Dermis blood vessel endothelial cell (primary cell): Measurements from ENCODE around the gene C9orf72. TPM values are rescaled to one million over a fixed set of nuclear protein-coding genes. Genes with fewer than 3 reads are reported as not detected.
"Not testable (repeated sequence)": the region's sequence is repeated elsewhere in the genome, so short reads cannot be mapped to it uniquely, and the experiment has no call there.

Experiments
- DNase-seq: peaks from one replicate; pipeline ENCODE4 v3.0.0; 2010
- total RNA-seq: library from RNA; depleted of rRNA; stranded (reverse); fragments of >200 nt; gene quantifications from 2 replicates; pipeline ENCODE4 v1.2.3, GENCODE V29; 2014

The C9orf72 gene, protein sequence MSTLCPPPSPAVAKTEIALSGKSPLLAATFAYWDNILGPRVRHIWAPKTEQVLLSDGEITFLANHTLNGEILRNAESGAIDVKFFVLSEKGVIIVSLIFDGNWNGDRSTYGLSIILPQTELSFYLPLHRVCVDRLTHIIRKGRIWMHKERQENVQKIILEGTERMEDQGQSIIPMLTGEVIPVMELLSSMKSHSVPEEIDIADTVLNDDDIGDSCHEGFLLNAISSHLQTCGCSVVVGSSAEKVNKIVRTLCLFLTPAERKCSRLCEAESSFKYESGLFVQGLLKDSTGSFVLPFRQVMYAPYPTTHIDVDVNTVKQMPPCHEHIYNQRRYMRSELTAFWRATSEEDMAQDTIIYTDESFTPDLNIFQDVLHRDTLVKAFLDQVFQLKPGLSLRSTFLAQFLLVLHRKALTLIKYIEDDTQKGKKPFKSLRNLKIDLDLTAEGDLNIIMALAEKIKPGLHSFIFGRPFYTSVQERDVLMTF
- total RNA-seq, result 8.6 and 10.9 TPM in 2 replicates

DNA sequence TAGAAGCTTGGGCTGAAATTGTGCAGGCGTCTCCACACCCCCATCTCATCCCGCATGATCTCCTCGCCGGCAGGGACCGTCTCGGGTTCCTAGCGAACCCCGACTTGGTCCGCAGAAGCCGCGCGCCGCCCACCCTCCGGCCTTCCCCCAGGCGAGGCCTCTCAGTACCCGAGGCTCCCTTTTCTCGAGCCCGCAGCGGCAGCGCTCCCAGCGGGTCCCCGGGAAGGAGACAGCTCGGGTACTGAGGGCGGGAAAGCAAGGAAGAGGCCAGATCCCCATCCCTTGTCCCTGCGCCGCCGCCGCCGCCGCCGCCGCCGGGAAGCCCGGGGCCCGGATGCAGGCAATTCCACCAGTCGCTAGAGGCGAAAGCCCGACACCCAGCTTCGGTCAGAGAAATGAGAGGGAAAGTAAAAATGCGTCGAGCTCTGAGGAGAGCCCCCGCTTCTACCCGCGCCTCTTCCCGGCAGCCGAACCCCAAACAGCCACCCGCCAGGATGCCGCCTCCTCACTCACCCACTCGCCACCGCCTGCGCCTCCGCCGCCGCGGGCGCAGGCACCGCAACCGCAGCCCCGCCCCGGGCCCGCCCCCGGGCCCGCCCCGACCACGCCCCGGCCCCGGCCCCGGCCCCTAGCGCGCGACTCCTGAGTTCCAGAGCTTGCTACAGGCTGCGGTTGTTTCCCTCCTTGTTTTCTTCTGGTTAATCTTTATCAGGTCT is at the start of gene C9orf72:
Gene C9orf72 (minus strand): TSS at position 564 of the 716 bp plus-strand sequence. CDS start 6,361 bp downstream, outside the sequence.
- no peak for DNase-seq

DNA sequence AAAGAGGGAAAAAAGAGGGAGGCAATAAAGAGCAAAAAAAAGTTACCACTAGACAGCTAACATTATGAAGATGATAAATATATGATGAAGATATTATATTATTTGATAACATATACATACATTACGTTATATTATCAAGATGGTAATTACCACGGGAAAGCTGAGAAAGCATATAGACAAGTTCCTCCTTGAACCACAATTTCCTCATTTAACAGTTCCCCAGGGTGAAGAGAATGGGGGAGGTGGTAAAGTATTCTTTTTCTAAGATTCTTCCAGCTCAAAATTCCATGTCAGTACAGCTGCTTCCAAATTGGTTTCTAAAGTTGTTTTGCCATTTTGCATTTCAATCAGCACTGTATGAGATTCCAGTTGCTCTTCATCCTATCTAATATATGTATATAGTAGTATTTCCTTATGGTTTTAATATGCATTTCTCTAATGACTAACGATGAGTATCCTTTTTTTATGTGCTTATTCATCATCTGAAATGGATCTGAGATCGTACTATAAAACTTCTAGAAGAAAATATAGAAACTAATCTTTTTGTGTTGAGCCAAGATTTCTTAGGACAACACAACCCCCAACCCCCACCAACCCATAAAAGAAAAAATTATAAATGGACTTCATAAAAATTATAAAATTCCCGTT is 49.5 kb upstream of the C9orf72 start:
- DNase-seq, result no peak

DNA sequence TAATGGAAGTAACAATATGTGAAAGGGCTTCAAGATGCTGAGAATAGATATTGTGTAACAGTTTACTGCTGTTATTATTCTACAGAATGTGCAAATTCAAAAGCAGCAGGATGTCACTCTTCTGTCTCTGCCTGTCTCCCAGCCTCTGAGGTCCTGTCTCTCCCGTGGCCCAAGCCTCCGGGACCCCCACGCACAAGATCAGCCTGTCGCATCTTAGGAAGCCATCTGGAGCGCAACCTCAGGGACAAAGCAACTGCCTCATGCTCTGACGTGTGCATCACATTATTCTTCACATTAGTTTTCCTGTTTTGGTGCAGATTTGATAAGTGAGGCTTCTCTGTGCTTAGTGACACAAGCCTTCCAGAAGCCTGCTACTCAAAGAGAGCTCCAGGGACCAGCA is 46.5 kb upstream of the C9orf72 start:
- DNase-seq, result no peak

DNA sequence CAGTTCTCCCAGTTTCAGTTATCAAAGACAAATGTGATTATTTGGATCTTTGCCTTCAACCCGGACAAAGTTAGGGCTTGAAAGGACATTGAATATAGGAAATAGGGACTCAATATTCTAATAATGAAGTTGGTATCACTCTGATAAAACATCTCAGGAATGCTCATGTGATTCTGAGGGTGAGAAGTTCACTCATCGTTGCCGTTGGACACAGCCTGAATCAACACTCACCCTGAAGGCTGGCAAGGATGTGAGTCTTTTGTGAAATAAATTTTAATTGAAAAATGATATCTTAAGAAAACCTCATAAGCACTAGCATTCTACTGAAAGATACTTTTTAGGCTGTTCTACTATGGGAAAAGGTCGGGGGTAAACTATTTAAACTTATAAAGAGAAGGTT is 44.8 kb upstream of the C9orf72 start:
- no peak for DNase-seq

DNA sequence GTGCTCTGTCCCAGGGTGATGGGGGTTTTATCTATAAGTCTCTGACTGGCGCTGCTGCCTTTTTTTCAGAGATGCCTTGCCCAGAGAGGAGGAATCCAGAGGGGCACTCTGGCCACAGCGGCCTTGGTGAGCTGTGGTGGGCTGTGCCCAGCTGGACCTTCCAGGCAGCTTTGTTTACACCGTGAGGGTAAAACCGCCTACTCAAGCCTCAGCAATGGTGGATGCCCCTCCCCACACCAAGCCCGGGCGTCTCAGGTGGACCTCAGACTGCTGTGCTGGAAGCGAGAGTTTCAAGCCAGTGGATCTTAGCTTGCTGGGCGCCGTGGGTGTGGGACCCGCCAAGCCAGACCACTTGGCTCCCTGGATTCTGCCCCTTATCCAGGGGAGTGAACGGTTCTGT is 41.3 kb upstream of the C9orf72 start:
- DNase-seq, result no peak

DNA sequence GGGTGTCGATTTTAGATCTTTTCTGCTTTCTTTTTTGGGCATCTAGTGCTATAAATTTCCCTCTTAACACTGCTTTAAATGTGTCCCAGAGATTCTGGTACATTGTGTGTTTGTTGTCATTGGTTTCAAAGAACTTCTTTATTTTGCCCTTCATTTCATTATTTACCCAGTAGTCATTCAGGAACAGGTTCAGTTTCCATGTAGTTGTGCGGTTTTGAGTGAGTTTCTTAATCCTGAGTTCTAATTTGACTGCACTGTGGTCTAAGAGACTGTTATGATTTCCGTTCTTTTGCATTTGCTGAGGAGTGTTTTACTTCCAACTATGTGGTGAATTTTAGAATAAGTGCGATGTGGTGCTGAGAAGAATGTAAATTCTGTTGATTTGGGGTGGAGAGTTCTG is 38.8 kb upstream of the C9orf72 start:
- not testable (repeated sequence) for DNase-seq

DNA sequence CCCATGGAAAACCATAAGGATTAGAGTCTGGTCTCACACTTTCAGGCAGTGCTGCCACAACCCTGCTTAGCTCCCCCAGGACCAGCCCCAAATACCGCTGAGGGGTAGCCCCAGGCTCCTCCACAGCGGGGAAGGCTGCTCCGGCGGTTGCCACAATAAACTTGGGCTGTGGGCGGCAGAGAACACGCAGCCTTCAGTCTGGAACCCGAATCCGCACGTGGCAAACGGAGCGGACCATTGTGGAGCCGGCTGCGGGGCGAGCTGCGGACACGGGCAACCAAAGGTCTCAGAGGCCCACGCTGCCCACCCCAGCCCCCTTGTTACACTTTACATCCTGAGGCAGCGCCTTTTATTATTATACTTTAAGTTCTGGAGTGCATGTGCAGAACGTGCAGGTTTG is 37.3 kb upstream of the C9orf72 start:
- DNase-seq, result no peak

DNA sequence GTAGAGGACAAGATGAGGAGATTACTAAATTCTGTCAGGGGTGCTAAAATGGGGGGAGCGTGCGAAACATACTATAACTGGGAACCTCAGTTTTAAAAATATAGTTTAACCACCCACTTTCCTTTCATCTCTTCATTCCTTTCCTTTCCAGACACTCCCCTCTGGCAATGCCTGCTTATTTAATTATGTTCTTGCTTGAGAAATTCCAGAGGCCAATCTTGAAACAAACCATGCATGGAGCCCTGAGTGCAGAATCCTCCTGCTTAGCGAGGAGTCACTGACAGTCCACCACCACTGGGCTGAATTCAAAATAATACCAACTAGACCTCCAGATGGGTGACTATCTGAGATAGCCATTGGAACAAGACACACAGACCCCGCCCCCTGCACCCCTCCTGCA is 29.7 kb upstream of the C9orf72 start:
- no peak for DNase-seq

DNA sequence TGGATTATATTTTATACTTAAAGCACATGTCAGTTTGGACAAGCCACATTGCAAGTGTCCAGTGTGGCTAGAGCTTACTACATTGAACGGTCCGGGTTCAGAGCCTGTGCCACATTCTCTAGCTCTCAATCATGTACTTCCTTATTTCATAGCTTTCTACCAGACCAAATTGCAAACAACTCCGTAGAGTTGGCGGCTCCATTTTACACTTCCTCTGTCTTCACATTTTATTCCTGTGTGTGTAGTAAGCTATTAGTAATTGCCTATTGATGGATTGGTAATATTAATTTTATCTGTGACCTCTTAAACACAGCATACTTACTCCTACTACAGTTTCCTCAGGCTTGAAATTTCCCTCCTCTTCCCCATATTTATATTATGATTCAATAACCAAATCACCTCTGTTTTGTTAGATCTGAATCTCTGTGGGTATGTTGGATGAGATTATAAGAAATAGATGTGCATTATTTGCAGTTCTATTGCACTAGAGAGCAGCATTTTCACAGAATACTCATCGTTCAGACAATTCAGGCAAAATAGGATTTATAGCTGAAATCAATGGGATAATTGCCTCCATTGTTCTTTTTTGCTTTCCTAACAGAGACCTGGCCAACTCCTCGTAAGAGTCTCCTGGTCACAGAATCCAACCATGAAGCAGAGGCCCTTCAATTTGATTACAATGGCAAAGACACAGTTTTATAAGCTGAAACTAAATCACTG is 29.0 kb upstream of the C9orf72 start:
- DNase-seq, result no peak

DNA sequence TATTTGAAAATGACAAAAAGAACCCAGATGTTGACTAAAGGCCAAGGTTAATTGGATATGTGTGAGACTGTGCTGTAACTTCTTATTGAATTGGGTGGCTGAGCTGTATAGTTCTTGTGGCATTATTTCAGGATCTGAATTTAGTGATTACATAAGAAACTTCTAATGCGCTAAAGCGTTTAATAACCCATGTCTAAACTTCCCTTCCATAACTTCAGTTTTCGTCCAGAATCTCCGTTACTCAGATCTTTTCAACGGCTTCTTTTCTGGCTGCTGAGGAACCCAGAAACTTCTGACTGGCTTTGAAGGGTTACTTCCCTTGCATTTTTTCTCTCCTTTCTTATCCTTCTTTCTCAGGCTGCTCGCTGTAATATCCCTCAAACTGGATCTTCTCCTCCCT is 28.1 kb upstream of the C9orf72 start:
- DNase-seq, result no peak

DNA sequence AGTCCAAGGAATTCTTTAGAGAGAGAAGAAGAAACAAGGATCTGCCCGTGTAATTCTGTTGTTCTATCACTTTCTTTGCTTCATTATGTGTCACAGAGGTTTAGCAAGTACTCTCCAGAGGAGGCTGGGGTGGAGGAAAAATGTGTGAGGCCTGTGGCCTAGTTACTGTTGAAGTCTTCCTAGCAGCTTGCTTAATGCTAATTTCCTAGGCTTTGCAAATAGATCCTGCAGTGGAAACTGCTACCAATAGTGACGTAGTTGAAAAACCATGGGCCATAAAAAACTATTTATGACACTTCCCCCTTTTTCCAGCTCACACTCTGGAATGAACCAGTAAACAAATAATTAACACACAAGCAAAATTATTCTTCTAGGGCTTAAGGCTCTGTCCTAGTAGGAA is 27.0 kb upstream of the C9orf72 start:
- DNase-seq, result no peak

DNA sequence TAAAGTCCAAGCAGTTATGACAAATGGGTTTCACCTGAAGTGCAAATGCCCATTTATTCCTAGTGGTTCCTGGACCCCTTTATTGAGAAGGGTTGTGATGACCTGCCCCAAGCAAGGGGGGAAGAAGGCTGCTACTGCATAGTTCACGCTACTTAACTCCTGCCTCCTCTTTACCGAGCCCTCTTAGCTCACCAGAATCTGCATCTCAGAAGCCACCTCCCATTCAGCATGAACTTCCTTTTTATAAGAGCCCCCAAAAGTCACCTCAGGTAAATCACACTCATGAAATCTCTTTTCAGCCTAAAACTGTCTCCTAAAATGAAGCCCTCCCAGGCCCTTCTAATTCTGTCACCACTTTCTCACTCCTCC is 26.6 kb upstream of the C9orf72 start:
- DNase-seq, result no peak

DNA sequence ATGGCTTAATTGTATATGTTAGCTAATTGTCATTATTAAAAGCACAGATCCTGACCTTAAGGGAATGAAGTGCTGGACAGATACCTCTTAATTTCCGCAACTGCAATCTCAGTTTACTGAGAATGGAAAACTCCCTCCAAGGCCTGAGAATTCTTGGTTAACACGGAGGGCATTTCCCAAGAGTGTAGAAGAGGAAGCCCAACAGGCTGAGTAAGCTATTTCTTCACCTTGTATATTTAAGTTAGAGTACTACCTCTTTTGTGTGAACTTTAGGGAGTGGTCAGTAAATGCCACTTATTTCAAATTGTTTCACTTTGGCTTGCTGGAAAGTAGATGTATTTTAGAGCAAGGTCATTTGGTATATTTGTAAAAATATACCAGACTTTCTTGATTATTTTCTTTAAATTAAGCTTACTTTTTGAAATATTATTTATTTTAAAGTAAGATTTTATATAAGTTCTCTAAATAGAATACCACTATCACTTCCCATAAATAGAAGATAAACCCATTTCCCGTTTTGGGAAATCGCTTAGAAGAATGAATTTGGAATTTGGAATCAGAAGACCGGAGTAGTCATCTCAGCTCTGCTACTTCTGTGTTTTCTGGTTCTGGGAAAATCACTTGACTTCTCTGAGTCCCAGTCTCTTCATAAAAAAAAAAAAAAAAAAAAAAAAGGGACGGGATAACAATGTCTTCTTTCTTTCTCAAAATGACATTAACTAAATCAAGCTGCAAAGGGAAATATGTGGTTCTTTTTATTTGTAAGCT is 26.0 kb upstream of the C9orf72 start:
- no peak for DNase-seq

DNA sequence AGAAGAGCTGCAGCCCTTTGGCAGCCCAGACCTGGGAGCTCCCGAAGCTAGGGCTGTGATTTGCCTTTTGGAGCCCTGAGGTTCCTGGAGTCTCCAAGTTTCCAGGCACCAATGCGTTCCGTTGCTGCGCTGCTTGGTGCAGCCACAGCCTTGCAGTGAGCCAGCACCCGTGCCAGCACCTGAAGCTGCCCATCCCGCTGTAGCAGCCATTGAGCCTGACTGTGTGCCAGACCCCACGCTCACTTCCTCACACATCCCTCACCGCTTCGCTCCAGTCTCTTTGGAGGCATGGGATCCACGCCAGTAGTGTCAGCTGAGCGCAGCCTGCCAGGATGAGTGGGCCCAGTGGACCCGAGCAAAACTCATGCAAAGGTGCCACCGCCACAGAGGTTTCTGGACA is 22.5 kb upstream of the C9orf72 start:
- no peak for DNase-seq

DNA sequence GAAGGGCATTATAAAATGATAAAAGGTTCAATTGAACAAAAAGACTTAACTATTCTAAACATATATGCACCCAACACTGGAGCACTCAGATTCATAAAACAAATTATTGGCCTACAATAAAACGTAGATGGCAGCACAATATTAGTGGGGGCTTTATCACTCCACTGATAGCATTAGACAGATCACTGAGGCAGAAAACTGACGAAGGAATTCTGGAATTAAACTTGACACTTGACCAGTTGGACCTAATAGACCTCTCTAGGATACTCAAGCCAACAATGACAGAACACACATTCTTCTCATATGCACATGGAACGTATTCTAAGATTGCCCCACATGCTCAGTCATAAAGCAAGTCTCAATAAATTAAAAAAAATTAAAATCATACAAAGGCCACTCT is 18.4 kb upstream of the C9orf72 start:
- no peak for DNase-seq

DNA sequence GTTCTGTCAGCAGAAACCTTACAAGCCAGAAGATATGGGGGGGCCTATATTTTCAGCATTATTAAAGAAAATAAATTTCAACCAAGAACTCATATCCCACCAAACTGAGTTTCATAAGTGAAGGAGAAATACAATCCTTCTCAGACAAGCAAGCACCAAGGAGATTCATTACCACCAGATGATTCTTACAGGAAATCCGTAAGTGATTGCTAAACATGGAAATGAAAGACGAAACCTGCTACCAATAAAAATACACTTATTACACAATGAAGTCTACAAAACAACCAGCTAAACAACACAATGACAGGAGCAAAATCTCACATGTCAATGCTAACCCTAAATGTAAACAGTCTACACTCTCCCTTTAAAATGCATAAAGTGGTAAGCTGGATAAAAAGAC is 17.8 kb upstream of the C9orf72 start:
- DNase-seq, result no peak

DNA sequence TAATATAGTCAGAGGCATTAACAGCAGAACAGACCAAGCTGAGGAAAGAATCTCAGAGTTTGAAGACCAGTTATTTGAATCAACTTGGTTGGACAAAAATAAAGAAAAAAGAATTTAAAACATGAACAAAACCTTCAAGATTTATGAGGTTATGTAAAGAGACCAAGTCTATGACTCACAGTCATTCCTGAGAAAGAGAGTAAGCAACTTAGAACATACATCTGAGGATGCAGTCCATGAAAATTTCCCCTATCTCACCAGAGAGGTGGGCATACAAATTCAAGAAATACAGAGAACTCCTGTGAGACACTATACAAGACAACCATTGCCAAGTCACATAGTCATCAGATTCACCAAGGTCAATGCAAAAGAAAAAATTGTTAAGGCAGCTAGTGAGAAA is 17.4 kb upstream of the C9orf72 start:
- DNase-seq, result no peak

DNA sequence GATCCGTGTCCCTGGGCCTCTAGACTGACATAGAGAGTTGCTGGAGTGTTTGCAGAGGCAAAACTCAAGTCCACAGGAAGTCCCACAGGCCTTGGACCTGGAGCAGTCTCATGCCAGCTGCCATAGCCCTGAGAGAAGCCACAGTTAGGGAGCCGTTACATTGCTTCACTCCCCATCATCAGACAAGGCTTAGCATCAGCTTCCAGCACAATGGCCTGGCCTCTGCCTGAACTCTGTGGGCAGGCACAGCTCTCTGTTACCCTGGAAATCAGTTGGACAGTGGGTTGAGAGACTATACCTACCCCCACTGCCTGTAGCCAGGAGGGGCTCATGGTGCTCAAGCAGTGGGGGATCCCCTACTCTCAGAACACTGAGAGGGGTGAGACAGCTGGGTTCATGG is 16.2 kb upstream of the C9orf72 start:
- DNase-seq, result no peak

DNA sequence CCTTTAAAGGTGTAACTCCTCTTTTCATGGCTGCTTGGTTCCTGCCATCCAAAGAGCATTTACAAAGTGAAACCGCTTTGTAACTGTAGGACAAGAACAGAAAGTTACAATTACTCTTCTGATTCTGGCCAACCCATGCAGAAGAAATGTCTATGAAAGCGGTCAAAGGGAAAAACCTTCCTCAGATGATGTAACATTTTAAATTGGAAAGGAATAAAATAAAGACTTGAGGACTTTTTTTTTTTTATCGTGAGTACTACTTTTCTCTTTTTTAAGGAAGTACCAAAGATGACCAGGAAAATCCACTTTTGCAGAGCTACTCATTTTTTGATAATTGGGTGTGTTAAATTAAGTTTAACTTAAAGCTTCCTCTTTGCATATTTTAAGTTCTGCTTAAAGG is 13.0 kb upstream of the C9orf72 start:
- no peak for DNase-seq

DNA sequence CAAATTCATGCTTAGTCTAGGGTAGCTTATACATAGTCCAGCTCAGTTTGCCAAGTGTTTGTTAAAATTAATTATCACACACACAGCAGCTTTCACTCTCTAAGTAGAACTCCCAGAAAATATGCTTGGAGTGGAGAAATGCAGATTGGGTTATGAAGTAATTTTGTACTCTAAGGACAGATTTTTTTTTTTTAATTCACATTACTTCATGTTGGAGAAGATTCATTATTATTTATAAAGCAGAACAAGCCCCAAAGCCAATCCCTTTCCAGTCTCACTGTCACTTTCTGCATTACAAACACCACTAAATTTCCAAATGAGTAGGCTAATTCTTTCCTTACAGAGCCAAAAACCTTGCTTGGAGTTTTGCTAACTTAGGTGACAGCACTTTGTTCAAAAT is 11.7 kb upstream of the C9orf72 start:
- DNase-seq, result no peak

DNA sequence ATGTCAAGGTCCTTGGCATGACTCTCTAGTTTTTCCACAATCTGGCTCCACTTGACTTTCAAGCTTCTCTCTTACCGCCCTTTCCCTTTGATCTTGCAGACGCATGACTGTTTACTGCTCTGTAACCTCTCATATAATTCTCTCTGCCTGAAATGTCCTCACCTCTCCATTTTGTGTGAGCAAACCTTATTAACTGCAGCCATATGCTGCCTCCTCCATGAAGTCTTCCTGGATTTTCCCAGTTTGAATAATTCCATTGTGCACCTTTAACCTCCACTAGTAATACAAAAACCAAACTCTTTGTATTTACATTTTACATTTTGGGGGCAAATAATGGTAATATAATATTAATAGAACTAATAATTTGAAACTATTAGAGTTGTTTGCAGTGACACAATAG is 9.5 kb upstream of the C9orf72 start:
- DNase-seq, result no peak

DNA sequence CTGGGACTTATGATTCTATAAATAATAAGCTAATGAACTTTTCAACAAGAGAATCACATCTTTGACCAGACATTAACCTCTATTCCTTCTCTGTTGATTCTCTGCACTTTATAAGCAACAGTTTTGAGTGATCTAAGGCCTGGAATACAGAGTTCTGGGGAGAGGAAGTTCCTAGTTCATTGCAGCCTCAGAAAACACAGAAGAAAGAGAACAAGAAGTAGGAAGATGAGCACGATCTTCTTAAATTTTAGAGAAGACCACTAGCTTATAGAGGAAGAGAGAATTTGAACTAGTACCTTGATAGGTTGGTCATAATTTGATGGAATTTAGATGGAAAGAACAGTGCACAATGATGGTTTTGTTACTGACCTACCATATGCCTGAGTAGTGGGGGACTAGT is 8.5 kb upstream of the C9orf72 start:
- no peak for DNase-seq
